Liver (tissue), 3 donors: Measurements from ENCODE around the gene KCNK3.
A peak's percentile ranks its signal among the peaks of the same experiment; 100 is the strongest.

Source experiments
- ATF3 ChIP-seq: IDR thresholded peaks from 2 replicates; pipeline ENCODE4 v1.6.1; 2016; ENCODE audit warnings: antibody characterized with exemption
- CTCF ChIP-seq: fragments of 150-350 bp; IDR thresholded peaks from 2 replicates; pipeline ENCODE4 v1.5.1; 2017; ENCODE audit warnings: improper control_type of control experiment, low read depth, low read length; ENCODE audit not compliant: missing input control
- EGR1 ChIP-seq, 2 donors: IDR thresholded peaks; 2 replicates each; pipeline ENCODE4 v1.6.1; 2016 to 2018; ENCODE audit warnings: antibody characterized with exemption in 2 of 2, low read depth in 2 of 2
- FOXA1 ChIP-seq: IDR thresholded peaks from 2 replicates; pipeline ENCODE4 v1.6.1; 2016; ENCODE audit warnings: antibody characterized with exemption
- GABPA ChIP-seq, 2 donors: IDR thresholded peaks in 1 of 2; conservative IDR thresholded peaks in 1 of 2; 2 replicates each; pipeline ENCODE4 v1.6.1; 2016; ENCODE audit warnings: antibody characterized with exemption in 2 of 2, mild to moderate bottlenecking in 1 of 2, moderate library complexity in 1 of 2
- JUND ChIP-seq, 2 donors: IDR thresholded peaks; 2 replicates each; pipeline ENCODE4 v1.6.1; 2016; ENCODE audit warnings: antibody characterized with exemption in 2 of 2
- REST ChIP-seq: IDR thresholded peaks from 2 replicates; pipeline ENCODE4 v1.6.1; 2016; ENCODE audit warnings: antibody characterized with exemption, mild to moderate bottlenecking
- RXRA ChIP-seq, 2 donors: IDR thresholded peaks; 2 replicates each; pipeline ENCODE4 v1.6.1; 2017 to 2018; ENCODE audit warnings: antibody characterized with exemption in 2 of 2, mild to moderate bottlenecking in 1 of 2
- TAF1 ChIP-seq: conservative IDR thresholded peaks from 2 replicates; pipeline ENCODE4 v1.6.1; 2016; ENCODE audit warnings: antibody characterized with exemption, mild to moderate bottlenecking
- ZBTB33 ChIP-seq: IDR thresholded peaks from 2 replicates; pipeline ENCODE4 v1.6.1; 2016; ENCODE audit warnings: antibody characterized with exemption
- donor health status: healthy.
- donor health status: healthy.

GRCh38 chr2:26757873-26758789, 65.6 kb downstream of the KCNK3 start:
- peak in 1 of 2 donors; percentile 32 for TF ChIP-seq GABPA (IDR thresholded peaks at IDR 0.05 in 1 of 2, conservative IDR thresholded peaks at IDR 0.05 in 1 of 2)
- TF ChIP-seq CTCF, result no peak
- TF ChIP-seq ATF3, result peak; percentile 81
- peak in 1 of 2 donors; percentile 18 for TF ChIP-seq EGR1 (IDR thresholded peaks at IDR 0.05; ENCODE audit: low read depth in 2 of 2)
- TF ChIP-seq ZBTB33, result no peak
- peak; percentile 25 for TF ChIP-seq REST
- no peak for TF ChIP-seq FOXA1
- peak; percentile 86 to 88 for TF ChIP-seq JUND (IDR thresholded peaks at IDR 0.05)
- TF ChIP-seq RXRA (IDR thresholded peaks at IDR 0.05), result peak; percentile 69 to 71
- TF ChIP-seq TAF1, result no peak
